Activated B cell treated with CpG ODN at 0.5 μM for 24 hours (primary cell): ENCODE data around the gene LMO1. TPM values are rescaled to one million over a fixed set of nuclear protein-coding genes. Genes with fewer than 3 reads are reported as not detected.

Source experiments
- ATAC-seq: fragments of 200-7000 bp; cut with Tn5 transposase; one replicate; pipeline ENCODE4 v1.10.0; 2021; ENCODE audit warnings: low read depth, mild to moderate bottlenecking, moderate library complexity
- CTCF ChIA-PET: fragments of 350-600 bp; sonication (Branson Sonifier 250); formaldehyde crosslinking; loops from one replicate; lab custom pipeline; 2021; ENCODE audit warnings: antibody characterized with exemption; lab: Charles Lee
- POLR2A ChIA-PET: fragments of 350-600 bp; sonication (Branson Sonifier 250); formaldehyde crosslinking; loops from one replicate; lab custom pipeline; 2021; ENCODE audit warnings: antibody characterized with exemption; lab: Charles Lee
- DNase-seq: peaks from one replicate; pipeline ENCODE4 v3.0.0; 2022
- H3K27ac Mint-ChIP-seq: one replicate; pipeline ENCODE4 v1.8.0; 2020; ENCODE audit warnings: mixed read lengths
- H3K27me3 Mint-ChIP-seq: one replicate; pipeline ENCODE4 v1.8.0; 2021; ENCODE audit warnings: mixed read lengths
- H3K36me3 Mint-ChIP-seq: one replicate; pipeline ENCODE4 v1.8.0; 2021; ENCODE audit warnings: low read depth, mixed read lengths
- H3K4me1 Mint-ChIP-seq: one replicate; pipeline ENCODE4 v1.8.0; 2021; ENCODE audit warnings: mixed read lengths
- H3K4me3 Mint-ChIP-seq: one replicate; pipeline ENCODE4 v1.8.0; 2020; ENCODE audit warnings: mild to moderate bottlenecking, mixed read lengths
- H3K9me3 Mint-ChIP-seq: one replicate; pipeline ENCODE4 v1.8.0; 2020; ENCODE audit warnings: mixed read lengths
- CTCF ChIP-seq: fragments of 200-600 bp; IDR thresholded peaks from one replicate; pipeline ENCODE4 v1.8.0; 2022; ENCODE audit warnings: antibody characterized with exemption, mild to moderate bottlenecking
- intact Hi-C: fragments of 100-400 bp; cut with micrococcal nuclease; formaldehyde crosslinking; loops from one replicate; pipeline ENCODE4 v1.15.1; 2024
- total RNA-seq: library from RNA; stranded (reverse); gene quantifications from 2 replicates; pipeline ENCODE4 v1.2.3, GENCODE V29; 2022

LMO1 gene
- total RNA-seq, 1 donor from 2014 or later, result not detected

DNA sequence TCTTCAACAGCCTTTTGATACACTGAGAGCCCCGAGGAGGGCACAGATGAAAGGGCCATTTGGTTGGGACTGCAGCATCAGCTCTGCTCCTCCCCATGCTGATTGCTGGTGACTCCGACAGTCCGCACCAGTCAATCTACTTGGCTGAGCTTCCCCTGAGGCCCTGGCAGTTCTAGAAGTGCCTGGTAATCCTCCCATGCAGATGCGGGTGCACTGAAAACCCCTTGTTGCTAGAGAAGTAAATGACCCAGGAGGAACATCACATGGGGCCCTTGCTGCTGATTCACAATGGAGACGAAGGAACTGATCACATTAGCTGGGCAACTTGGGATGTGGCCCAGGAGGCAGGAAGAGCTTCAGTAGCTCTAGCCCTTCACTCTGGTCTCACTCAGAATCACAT lies 59.7 kb downstream of the LMO1 start:
- peak overlapping the region; percentile 73 for H3K27ac Mint-ChIP-seq
- H3K4me1 Mint-ChIP-seq, result peaks cover 69% of the 10 kb centered on the region
- no peak for ATAC-seq

DNA sequence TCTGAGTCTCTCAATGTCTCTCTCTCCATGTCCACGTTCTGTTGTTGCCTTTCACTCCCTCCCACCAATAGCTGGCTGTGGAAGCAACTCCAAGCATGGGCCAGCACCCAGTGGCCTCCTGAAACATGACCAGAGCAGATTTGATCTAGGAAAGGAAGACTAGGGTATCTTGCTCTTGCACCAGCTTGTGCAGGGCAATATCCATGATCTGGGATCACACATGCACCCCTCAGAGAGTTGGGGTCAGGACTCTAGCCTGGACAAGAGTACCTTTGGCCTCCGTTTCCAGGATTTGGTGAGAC lies 60.3 kb downstream of the LMO1 start:
- ChIA-PET CTCF (interaction anchor here (0.7 to 2.4 kb wide), 4 partner anchors 10 to 60 kb away, joined by 3 to 22 read pairs (median 10); partner anchors contain the start of gene LMO1), POLR2A (interaction anchor here (0.5 kb wide), 1 partner anchor 754 kb away, joined by 3 read pairs; no protein-coding TSS in a partner anchor)
- no peaks in the 10 kb centered on the region for H3K36me3 Mint-ChIP-seq
- ATAC-seq (no peak), DNase-seq (no peak)
- peak overlapping the region; percentile 87 for H3K27ac Mint-ChIP-seq
- no peak for TF ChIP-seq CTCF
- intact Hi-C loops, result loop anchor here (2.0 to 10.0 kb wide), 4 partner anchors 139 to 761 kb away; partner anchors contain the start of genes EIF3F and TMEM9B
- H3K4me3 Mint-ChIP-seq, result no peak overlapping the region
- H3K9me3 Mint-ChIP-seq, result no peaks in the 10 kb centered on the region
- no peaks in the 10 kb centered on the region for H3K27me3 Mint-ChIP-seq
- peaks cover 70% of the 10 kb centered on the region for H3K4me1 Mint-ChIP-seq

More for the DNA sequence above, 59.7 kb downstream of the LMO1 start:
- no peaks in the 10 kb centered on the region for H3K9me3 Mint-ChIP-seq
- POLR2A ChIA-PET, result no interaction called here
- no peak overlapping the region for H3K4me3 Mint-ChIP-seq
- intact Hi-C loops, result loop anchor here (5.0 to 10.0 kb wide), 3 partner anchors 217 to 761 kb away; partner anchors contain the start of genes EIF3F and TMEM9B
- CTCF ChIA-PET, result interaction anchor here (0.7 to 1.2 kb wide), 2 partner anchors 11 to 13 kb away, joined by 3 to 9 read pairs; no protein-coding TSS in a partner anchor
- H3K36me3 Mint-ChIP-seq, result no peaks in the 10 kb centered on the region
- no peak for DNase-seq
- no peaks in the 10 kb centered on the region for H3K27me3 Mint-ChIP-seq
- TF ChIP-seq CTCF, result no peak

- Mint-ChIP-seq H3K4me1 (peaks cover 73% of the 10 kb centered on the region), H3K9me3 (no peaks in the 10 kb centered on the region), H3K27me3 (no peaks in the 10 kb centered on the region), H3K4me3 (peak overlapping the region; percentile 16), H3K27ac (peak overlapping the region; percentile 87), H3K36me3 (no peaks in the 10 kb centered on the region)
- DNase-seq (no peak), ATAC-seq (no peak)
- intact Hi-C loops, result loop anchor here (1.0 to 10.0 kb wide), 6 partner anchors 10 to 762 kb away; partner anchors contain the start of genes EIF3F, RPL27A, TMEM9B and TRIM66
- ChIA-PET CTCF (interaction anchor here (1.0 to 2.4 kb wide), 4 partner anchors 10 to 61 kb away, joined by 4 to 22 read pairs (median 10); partner anchors contain the start of gene LMO1), POLR2A (interaction anchor here (0.5 to 1.4 kb wide), 3 partner anchors 9 to 755 kb away, joined by 3 to 6 read pairs (median 6); partner anchors contain the start of genes RPL27A and TRIM66)
- TF ChIP-seq CTCF, result no peak
These were observed 60.9 kb downstream of the LMO1 start for GRCh38 chr11:8202516-8203413.

DNA sequence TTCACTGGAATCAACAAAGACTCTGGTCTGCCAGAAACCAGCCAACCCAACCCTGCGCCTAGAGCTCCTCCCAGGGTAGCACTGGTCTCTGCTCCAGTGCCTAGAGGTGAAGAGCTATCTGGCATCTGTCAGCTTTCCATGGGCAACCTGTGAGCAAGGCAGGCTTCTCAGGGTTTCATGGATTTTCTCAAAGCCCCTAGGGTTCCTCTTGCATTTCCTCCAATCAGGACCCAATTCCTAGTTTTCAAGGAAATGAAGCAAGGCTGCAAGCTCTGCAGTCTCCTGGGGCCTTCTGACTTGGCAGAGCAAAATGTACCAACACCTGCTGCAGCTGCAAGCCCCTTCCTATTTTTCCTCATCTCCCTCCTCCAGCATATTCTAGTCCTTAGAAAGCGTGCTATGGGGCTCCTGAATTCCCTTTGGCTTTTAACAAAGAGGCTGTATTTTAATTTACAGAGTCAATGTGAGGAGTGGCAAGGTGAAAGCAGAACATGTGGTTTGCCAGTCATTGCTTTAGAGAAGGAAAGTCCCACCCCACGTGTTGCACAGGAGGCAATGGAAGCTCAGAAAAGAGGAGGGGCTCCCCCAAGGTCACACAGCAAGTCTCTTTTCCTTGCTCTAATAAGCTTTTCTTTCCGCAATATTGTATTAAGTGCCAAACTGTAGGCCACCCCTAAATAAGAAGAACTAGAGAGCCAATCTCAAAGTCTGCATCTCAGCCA lies 61.9 kb downstream of the LMO1 start:
- Mint-ChIP-seq H3K36me3 (no peaks in the 10 kb centered on the region), H3K4me3 (peak overlapping the region; percentile 16), H3K9me3 (no peaks in the 10 kb centered on the region), H3K27me3 (no peaks in the 10 kb centered on the region), H3K4me1 (peaks cover 74% of the 10 kb centered on the region), H3K27ac (peak overlapping the region; percentile 87)
- ChIA-PET POLR2A (interaction anchor here (0.6 to 1.4 kb wide), 5 partner anchors 8 to 763 kb away, joined by 3 to 7 read pairs (median 6); partner anchors contain the start of genes LMO1, RPL27A, TMEM9B and TRIM66), CTCF (interaction anchor here (1.0 to 2.4 kb wide), 5 partner anchors 9 to 366 kb away, joined by 4 to 22 read pairs (median 8); partner anchors contain the start of gene LMO1)
- ATAC-seq (peak; percentile 85), DNase-seq (peak; percentile 36)
- no peak for TF ChIP-seq CTCF
- intact Hi-C loops, result loop anchor here (1.0 to 10.0 kb wide), 6 partner anchors 10 to 763 kb away; partner anchors contain the start of genes EIF3F, RPL27A, TMEM9B and TRIM66
